HG03280 (cell line): ENCODE results near the gene SPRED3.

Experiments used
- ATAC-seq: cut with Tn5 transposase; IDR thresholded peaks from one replicate; pipeline ENCODE4 v1.9.1; 2021; ENCODE audit warnings: mild to moderate bottlenecking, moderate library complexity; ENCODE audit not compliant: unreplicated experiment

Gene SPRED3

DNA sequence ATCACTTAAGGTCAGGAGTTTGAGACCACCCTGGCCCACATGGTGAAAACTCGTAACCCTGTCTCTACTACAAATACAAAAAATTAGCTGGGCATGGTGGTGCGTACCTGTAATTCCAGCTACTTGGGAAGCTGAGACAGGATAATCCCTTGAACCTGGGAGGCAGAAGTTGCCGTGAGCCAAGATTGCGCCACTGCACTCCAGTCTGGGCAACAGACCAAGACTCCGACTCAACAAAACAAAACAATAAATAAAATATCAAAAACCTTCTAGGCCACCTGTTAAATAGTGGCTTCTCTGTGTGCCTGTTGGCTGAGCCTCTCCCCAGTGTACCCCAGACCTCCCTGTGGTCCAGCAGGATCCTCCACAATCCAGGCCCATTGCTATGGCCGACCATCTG lies 17.4 kb upstream of the SPRED3 start:
- no peak for ATAC-seq

DNA sequence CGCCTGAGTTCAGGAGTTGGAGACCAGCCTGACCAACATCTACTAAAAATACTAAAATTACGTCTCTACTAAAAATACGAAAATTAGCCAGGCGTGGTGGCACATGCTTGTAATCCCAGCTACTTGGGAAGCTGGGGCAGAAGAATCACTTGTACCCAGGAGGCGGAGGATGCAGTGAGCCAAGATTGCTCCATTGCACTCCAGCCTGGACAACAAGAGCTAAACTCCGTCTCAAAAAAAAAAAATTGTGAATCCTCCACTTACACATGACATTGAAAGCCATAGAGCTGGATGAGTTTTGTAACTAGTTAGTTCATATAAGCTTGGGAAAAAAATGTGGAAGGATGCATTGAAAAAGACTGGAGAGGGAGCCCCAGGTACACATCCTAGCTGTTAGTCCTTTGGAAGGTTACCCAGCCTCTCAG lies 14.6 kb upstream of the SPRED3 start:
- ATAC-seq: no peak

DNA sequence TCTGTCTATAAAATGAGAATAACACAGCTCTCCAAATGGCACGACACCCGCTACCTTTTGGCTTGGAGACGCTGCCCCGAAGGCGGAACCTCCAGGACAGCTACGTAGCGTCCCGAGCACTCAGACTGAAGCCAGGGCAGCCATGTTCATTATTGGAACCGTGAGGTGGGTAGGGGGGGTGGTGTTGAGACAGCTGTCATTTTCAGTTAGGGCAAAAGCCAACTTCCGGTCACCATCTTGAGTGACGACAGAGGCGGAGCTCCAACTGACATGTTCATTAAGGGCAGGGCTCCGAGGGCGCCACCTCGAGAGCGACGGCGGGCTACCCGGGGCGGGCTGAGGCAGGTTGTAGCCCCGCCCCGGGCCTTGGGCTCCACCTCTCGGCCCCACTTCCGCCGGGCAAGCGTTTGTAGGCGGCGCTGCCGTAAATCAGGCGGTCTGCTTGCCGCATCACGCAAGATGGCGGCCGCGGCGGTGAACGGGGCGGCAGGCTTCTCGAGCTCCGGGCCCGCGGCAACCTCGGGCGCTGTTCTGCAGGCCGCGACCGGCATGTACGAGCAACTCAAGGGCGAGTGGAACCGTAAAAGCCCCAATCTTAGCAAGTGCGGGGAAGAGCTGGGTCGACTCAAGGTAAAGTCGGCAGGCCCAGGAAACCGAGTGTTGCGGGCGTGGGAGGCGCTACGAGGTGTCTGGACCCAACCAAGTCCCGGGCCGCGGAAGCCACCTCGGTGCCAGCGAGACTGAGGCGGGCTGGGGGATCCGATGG lies 14.0 kb upstream of the SPRED3 start, which contains the start of gene PSMD8:
PSMD8 (plus strand) TSS at position 240 of the 766 bp plus-strand sequence; CDS start at position 271, 31 bp downstream.
- peak; percentile 96 for ATAC-seq

DNA sequence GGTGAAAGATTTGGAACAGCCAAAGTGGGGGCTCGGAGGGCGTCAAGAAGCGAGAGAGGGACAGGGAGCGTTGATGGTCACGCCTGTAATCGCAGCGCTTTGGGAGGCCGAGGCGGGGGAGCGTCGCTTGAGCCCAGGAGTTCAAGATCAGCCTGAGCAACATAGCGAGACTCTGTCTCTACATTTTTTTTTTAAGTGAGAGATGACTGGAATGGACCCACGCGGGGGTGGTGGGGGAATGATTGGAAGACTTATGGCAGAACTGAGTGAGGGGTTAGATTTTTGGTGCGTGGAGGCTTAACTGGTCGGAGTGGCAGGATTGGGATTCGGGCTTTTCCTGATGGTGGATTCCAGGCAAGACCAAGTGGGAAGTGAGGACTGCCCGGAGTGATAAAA lies 13.4 kb upstream of the SPRED3 start:
- ATAC-seq: no peak

DNA sequence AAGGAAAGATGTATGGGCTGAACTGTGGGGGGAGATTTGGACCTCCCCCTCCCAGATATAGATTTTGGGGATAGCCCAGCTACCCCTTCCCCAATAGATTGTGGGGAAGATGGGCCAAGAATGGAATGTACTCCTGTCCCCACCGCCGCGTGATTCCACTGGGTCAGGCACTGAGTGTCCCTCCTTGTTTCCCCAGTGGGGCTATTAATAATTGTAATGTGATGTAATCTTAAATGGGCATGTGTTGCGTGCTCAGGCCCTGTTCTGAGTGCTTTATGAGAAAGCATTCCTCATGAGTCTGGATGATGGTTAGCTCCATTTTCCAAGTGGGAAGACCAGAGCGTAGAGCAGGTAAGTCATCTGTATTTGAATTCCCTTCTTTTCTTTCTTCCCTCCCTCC lies 12.7 kb upstream of the SPRED3 start:
- no peak for ATAC-seq

DNA sequence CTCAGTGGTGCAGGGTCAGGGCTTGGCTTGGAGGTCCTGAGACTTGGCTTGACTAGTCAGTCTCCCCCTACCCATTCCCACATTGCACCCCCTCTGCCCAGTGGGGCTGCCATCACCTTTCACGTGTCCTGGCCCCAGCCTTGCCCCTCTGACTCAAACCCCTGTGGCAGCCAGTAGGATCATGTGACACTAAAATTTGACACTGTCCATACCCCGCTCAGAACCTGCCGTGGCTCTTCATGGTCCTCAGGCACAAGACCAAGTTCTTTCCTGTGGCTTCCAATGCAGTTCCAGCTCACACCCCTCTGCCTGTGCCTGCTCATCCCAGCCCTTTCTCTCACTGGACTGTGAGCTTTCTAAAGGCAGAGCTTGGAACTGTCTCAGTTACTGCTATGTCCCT lies 11.9 kb upstream of the SPRED3 start:
- no peak for ATAC-seq

DNA sequence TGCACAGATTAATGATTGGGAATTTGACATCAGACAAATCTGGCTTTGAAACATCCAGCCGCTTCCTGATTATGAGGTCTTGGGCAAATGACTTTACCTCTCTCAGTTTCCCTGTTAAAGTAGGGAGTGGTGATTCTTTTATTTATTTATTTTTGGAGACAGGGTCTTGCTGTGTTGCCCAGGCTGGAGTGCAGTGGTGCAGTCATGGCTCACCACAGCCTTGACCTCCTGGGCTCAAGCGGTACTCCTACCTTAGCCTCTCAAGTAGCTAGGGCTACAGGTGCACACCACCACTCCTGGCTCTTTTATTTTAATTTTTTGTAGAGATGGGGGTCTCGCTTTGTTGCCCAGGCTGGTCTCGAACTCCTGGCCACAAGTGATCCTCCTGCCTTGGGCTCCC lies 11.4 kb upstream of the SPRED3 start:
- no peak for ATAC-seq

DNA sequence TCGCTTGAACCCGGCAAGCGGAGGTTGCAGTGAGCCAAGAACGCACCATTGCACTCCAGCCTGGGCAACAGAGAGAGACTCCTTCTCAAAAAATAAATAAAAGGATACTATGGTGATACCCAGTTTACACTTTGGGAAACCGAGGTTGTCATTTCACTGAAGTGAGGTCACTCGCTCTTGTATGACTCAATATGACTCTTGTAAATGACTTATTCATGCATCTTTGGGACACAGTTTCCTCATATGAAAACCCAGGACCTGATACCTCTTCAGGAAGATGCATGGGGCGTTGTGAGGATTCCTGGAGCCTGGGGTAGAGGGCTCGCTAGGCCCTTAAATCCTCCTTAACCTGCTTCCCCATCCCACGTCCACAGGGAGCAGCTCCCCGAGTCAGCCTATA lies 9.6 kb upstream of the SPRED3 start:
- no peak for ATAC-seq

DNA sequence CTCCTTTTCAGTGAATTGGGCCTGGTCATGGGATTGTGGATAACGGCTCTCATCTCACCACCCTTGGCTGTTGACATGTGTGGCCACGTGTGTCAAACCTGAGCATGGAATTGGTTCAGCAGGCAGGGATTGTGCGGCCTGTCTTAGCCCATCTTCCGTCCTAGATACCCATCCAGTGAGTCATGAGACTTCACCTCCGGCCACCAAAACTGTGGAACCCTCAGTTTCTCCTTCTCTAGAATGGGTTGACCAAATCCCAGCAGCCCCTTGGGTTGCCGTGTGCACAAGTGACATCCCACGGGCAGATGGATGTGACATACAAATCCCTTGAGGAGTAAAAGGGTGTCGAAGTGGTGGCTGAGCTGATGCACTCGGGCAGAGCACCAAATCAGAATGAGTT lies 7.4 kb upstream of the SPRED3 start:
- no peak for ATAC-seq

DNA sequence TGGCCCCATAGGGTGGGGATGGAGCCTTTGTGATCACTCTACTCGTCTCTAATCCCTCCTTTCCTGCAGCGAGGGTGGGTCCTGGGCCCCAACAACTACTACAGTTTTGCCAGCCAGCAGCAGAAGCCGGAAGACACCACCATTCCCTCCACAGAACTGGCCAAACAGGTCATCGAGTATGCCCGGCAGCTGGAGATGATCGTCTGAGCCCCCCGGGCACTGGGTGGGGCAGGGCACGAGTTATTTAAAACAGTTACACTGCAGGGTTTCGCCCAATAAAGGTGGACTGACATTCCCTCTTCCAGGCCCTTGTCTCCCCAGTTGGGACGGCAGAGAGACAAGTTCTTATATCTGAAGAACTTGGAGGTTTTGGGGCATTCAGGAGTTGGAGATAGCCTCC lies 5.3 kb upstream of the SPRED3 start:
- ATAC-seq: no peak

DNA sequence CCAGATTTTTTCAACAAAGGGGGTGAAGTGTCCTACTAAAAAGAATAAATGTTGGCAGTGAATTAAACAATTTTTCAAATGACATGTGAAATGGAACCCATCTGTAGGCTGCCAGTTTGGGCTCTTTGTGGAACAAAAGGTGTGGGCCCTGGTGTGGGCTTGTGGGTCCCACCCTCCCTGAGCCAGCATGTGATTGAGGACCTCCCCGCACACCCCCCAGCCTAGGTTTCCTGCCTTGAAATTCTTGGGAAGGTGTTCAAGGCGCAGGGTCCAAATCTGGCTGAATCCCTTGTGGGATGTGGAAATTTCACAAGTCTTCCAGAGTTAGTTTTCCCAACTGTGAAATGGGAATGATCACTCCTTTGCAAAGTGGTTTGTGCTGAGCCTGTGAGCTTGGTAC lies 4.8 kb upstream of the SPRED3 start:
- no peak for ATAC-seq

DNA sequence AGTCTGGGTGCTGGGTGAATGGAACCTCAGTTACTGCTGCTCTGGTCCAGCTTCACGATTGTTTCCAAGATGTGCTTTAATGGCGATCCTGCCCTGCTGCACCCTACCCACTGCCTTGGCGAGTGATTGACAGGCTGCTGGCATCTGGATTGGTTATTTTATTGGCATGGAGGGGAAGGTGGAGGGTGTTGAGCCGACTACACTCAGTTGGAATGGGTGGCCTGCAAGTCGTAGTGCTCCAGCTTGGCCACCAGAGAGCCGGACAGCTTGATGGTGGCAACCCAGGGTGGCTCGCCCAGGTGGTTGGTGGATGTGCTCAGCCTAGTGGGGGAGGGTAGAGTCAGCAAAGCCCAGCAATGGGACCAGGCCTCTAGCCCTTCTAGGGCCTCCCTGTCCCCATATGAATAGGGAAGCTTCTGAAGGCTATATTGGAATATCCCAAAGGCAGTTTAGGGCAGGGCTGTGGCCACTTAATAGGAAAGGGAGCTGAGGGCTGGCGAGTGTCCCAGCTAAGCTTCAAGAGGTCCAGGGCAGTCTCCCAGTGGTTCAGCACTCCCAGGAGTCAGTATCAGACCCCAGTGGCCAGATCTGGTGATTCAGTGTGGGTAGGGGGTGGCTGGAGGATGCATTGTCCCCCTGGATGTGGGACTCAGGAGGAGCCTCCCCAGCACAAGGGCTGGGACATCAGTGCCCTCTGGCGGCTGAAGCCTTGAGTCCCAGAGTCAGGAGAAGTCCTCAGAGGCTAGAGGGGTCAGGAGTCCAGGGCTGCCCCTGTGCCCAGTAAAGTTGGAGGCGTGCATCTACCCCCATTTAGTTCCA lies 4.1 kb upstream of the SPRED3 start:
- no peak for ATAC-seq

DNA sequence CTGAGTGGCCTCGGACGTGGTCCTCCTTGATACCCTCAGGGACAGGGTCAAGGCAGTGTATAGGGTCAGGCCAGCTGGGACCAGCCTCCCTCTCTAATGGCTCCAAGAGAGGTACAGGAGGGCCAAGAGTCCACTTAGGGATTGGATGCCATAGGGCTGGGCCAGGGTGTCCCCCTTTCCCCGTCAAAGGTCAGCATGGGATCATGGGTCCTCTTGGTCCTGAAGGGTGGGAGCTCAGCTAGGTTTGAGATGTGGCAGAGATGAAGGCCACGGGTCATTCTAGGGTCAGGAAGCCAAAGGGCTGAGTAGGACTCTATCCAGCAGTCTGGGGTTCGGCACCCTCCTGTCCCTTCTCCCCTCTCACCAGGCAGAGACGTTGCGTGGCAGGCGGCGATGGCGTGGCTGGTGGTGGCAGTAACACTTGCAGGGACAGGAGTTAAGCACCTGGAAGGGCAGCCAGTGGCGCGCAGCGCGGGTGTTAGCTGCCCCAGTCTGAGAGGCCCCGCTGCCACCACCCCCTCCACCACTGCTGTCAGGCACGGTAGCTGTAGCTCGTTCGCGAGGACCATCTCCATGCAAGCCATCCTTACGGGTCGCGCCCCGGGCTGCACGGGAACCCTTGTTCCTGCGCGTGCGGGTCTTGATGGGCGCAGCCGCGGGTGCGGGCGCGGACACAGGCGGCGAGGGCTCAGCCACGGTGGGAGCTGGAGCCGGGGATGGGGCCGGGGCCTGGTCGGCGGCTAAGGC lies 3.3 kb upstream of the SPRED3 start:
- ATAC-seq: no peak

DNA sequence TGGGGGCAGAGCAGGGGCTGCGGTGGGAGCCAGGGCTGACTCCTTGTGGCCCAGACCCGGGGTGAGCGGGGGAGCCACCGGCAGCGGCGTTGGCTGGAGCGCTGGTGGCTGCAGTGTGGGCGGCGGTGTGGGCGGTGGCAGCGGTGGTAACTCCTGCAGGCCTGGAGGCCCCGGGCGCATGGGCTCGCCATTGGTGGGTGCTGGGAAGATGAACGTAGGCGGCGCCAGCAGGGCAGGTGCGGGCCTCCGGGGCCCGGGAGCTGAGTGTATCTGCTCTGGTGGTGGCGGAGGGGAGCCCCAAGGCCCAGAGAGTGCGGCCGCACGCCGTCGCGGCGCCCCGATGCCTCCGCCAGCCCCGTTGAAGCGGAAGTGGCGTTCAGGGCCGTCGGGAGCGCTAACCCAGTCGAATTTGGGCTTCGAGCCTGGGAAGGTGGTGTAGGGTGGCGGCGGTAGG lies 2.7 kb upstream of the SPRED3 start:
- no peak for ATAC-seq

DNA sequence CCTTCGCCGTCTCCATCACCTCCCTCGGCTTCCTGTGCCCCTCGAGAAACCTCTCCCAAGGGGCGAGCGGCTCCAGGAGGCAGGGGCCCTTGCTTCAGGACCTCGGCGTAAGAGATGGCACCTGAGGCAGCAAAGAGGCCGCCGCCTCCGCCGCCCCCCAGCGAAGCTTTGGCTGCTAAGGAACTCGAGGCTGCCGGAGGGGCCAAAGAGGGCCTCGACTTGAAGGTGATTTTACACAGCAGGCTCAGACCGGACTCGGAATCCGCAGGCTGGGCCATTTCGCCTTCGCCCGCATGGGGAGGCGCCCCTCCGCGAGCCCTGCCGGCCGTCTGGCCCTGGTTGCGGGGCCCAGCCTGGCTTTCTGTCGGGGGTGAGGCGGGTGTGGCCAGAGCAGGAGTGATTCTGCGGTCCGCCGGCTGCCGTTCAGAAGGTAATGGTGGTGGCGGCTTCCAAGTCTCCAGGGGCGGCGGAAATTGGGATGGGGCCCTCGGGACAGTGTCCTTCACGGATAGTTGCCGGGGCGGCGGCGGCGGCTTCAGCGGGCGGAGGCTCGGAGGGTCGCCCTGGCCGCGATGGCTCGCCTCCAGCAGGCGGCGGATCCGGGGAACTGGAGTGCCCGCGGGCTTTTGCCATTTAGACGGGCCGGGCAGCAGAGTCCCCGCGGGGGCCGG lies 2.1 kb upstream of the SPRED3 start:
- ATAC-seq: no peak

DNA sequence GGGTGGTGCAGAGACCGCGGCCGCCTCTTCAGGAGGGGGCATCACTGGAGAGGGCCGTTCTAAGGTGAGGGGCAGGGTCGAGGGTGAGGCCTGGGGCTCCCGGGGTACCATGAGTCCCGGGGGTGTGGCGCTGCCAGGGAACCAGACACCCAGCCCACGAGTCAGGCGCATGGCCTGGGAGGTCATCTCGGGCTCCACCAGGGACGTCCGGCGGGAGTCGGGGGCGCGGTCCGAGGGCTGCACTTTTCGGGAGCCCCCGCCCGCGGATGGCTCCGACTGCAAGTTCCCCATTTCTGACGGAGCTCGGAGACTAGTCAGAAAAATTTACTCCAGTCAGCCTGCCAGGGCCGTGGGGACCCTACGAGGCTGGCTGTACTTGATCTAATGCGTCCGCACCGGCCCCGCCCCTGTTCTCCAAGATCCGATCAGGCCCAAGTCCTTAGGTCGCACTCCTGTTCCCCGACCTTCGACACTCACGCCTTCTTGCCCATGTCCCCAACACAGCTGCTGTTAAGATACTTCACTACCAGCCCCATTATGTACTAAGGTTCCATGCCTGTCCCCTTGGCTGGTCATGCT lies 1.4 kb upstream of the SPRED3 start:
- ATAC-seq: no peak

DNA sequence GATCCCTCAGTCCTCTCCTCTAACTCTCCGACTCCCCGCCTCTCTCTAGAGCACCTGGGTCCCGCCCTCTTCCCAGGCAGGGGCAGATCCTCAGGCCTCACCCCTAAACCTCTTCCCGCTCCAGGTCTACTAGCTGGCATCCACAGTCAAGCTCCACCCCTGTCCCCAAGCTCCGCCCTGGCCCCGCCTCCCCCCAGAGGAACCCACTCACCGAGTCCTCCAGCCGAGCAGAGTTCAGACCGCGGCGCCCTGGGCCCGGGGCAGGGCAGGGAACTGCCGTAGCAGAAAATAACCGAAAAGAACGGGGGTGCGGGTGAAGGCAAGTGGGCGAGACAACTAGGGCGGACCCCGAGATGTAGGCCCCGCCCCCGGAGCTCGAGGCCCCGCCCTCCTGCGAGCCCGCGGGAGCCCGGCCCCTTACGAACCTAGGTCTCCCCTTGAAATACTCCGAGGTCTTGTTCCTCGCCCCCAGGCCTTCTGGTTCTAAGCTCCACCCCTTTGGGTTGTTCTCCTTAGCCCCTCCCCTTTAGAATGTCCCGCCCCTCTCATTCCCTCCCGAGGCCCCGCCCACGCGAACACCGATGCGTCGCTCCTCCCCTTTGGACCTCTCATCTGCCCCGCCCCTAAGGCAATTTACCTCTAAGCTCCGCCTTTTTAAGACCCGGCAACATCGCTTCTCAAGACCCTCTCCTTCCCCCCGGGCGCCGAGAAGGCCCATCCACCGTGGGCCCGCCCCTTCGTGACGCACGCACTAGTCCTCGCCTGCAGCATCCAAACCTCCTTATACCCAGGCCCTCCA lies 748 bp upstream of the SPRED3 start, which contains the start of gene GGN:
GGN (minus strand) TSS at position 485 of the 799 bp plus-strand sequence. CDS start 773 bp downstream, outside the sequence.
- ATAC-seq: peak; percentile 46

DNA sequence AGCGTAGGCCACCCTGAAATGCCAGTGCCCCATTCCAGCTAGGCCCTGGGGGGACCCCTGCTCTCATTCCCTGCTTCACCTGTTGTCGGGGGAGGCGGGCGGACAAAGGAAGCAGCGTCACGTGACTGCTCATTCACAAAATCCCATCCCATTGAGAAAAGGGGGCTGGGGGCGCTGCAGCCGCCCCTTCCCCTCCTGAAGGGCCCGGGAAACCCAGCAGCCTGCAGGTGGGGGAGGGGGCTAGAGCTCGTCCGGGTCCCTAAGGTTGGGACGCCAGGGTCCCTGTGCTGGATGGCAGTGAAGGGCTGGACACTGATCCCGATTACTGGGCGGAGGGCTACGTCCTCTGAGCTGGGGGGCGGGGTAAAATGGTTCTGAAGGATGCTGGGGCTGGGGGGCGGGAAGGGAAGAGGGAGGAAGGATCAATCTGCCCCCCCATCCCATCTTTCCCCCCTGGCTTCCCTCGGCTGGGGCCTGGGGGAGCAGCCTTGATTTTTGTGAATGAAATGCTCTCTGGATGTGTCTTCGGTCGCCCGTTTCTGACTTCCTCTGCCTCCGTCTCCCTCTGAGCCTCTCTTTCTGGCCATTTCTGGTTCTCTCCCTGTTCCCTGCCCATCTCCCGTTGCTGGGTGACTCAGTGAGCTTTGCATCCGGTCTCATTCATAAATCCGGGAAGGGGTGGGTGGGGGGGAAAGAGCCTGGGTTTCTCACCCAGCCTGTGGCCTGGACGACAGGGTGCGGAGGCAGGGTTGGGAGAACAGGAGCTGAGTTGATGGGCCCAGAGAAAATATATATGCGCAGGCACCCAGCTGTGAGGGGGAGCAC lies 816 bp downstream of the SPRED3 start:
- no peak for ATAC-seq
